HG03064 (cell line): ENCODE results near the gene ZNF862.
"Not testable (repeated sequence)": the region's sequence is repeated elsewhere in the genome, so short reads cannot be mapped to it uniquely, and the experiment has no call there.

Source experiments
- ATAC-seq: cut with Tn5 transposase; IDR thresholded peaks from one replicate; pipeline ENCODE4 v1.9.1; 2021; ENCODE audit warnings: low read depth; ENCODE audit not compliant: unreplicated experiment

Gene ZNF862

DNA sequence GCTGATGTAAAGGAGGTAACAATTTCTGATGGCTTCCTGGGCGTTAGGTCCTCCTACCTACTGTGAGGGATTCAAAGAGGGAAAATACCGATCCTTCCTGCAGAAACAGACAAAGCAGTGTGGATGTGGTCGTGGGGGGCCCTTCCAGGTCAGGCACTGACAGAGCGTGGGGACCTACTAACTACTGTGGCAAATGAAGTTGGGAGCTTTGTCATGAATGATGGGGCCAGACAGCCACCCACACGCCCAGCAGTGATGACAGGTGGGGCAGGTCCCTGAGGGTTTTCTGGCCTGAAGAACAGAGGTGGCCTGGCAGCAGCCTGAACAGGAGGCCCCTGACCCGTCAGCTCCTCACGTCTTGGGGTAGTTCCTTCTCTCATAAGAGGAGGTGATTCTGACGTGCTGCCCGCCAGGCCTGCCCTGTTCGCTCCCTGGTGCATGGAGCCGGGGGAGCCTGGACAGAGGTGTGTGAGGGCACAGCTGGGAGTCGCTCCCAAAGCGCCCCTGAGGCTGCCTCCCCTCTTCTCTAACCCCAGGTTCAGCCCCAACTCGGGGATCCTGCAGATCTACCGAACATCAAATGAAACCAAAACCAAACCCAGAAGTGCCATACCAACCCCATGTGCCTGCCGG lies 39.8 kb downstream of the ZNF862 start:
- no peak for ATAC-seq

DNA sequence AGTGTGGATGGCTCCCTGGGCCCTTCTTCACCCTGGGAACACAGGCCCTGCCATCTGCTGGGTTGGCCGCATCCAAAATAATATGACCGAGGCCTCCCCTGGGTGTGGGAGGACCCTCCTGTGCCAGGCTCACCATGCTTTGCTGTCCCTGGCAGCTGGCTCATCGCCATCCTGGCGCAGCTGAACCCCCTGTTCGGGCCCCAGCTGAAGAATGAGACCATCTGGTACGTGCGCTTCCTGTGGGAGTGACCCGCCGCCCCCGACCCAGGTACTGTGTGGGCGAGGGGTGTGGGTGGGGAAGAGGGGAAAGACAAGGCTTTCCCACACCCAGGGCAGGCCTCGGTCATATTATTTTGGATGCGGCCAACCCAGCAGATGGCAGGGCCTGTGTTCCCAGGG lies 40.3 kb downstream of the ZNF862 start:
- no peak for ATAC-seq

DNA sequence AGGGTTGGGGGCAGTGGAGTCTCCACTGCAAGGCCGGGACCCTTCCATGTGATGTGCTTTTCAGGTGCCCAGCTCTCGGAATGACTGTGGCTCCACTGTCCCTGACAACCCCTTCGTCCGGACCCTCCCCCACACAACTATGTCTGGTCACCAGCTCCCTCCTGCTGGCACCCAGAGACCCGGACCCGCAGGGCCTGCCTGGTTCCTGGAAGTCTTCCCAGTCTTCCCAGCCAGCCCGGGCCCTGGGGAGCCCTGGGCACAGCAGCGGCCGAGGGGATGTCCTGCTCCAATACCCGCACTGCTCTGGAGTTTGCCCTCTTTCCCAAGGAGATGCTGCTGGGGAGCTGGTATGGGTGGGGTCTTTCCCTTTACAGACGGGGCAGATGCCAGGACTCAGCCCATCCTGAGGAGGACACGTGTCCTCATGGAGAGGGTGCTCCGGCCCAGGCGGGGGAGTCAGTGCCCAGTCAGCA lies 41.1 kb downstream of the ZNF862 start:
- no peak for ATAC-seq

DNA sequence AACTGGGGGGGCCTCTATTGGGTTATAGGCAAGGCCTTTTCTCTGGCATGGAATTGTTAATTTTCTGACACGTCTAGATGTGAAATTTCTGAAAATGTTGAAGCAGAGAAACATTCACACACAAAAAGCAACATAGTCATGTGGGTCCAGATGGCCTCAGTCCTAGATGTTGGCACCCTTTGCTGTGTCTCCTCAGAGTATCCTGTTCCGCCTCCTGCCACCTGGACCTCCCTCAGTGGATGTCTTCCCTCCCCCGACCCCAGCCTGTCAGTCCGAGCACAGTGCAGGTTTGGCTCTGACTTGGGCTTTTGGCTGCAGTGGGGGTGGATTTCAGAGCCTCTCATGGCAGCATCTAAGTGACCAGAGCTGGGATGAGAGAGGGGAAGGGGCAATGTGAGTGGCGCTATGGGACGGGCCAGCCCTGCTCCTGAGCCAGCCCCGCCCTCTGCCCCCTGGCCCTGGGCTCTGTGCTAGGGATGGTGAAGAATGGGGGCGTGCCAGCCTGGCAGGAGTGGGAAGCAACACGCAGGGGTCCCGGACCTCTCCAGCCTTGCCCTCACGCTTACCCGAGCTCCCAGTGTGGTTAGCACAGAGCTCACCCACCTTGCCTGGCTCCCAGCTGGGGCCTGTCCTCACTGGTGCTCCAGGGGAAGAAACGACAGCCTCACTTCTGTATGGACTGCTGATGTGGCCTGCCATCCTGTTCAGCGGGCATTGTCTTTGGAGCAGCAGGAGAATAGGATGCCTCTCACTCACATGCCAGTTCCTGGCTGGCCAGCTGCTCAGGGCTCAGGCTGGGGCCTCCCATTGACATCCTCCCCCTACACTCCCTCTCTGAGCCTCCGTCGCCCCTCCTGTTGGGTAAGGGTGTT lies 41.8 kb downstream of the ZNF862 start:
- no peak for ATAC-seq

DNA sequence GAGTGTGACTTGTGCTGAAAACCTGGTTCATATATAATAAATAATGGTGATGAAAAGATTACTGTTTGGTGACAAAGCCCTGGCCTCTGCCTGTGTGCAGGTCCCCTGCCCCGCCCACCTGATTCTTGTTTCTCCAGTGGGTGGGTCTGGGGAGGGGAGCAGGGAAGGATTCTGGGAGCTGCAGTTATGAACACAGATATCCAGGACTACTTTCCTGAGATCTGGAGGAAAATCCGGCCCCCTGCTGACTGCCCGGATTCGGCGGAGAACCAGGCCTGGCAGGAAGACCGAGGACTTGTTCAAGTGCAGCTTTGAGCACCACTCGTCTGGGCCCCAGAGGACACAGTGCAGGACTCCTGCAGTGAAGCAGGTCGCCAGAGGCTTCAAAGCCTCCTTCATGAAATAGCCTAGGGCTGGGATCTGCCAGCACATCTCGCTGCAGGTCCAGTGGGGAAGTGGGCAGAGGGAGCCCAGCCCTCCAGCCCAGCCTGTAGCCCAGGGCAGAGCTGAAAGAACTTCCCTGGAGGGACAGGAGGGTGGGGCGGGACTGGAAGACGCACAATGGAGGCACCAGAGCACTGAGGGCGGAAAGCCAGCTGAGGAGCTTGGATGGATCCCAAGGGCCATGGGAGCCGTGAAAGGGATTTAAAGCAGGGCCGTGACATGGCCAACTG lies 42.6 kb downstream of the ZNF862 start:
- ATAC-seq, result no peak

DNA sequence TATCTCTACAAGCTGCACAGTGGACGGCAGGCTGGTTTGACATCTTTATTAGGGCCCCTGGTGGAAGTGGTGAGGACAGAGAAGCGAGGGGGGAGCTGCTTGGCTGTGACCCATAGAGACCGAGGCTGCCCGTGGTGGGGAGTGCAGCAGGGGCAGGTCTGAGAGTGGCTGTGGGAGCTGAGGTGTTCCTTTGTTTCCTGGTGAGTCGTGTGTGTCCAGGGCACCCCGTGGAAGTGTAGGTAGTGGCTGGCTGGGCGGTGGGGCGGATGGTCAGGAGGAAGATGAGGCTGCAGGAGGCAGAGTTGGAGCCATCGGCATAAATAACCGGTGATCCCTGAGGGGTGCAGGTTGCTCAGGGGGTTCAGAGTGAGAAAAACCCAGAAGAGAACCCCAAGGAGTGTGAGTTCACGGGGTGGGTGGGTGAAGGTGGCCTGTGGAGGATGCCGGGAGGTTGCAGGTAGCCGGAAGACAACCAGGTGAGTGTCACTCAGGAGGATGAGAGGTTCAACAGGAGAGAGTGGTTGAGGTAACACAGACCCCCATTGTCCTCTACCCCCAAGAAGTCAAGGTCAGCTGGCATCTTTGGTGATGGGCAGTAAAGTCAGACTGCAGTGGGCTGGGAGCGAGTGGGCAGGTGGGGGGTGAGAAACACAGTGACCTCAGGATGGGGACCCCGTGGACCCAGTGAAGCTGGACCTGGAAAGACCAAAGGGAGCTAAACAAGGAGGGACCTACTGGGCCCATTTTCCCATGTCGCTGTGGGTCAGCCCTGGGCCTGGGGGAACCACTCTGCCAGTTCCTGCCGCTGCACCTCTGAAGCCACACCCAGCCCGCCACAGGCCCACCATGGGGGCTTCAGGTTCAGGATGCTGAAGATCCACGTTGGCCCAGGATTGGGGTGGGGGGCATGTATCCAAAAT lies 43.4 kb downstream of the ZNF862 start:
- ATAC-seq, result no peak

DNA sequence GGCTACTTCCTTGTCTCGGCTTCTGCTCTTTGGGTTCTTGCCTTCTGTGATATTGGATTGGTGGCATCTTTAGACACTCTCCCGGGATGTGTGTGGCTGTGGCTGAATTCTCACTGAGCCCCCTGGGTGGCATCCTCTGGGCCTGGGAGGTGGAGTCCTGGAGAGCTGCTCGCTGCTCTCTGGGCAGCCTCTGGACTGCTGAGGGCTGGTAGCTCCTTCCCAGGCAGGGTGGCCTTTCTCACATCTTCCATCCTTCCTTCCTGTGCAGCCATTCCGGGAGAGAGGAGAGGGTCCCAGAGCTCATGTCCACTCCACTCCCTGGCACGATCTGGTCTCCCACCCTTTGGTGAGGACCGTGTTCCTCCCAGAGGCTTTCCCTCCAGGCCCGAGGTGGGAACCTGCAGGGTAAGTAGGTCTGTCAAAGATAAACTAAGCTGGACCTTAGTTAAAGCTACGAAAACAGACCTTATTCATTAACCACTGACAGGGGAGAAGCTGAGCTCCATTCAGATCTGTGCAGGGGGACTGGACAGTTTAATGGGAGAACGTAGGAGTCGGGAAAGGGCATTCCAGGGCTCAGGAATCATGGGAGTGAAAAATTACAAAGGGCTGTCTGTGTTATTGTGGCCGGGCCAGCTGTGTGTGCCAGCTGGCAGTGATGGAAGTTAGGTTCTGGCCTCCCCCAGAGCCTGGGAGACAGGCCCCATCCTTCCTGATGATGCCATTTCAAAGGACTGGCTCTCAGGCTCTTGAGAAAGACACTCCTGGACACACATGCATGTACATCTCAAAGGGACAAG lies 44.3 kb downstream of the ZNF862 start:
- no peak for ATAC-seq

DNA sequence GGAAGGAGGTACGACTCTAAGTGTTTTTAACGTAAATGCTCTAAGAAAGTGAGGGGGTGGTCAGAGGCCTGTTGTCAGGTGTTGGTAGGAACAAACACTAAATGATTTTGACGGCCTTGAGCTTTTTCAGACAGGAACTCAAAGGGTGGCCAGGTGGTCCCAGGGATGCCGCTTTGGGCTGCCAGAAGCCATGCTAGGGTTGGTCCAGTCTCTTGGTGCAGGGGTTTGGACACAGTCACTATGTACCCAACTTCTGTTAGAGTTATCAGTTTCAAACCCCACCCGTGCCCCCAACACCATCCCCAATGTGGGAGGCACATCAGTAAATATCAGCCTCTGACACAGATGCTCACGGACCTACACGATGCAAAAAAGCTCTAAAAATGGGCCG lies 44.9 kb downstream of the ZNF862 start:
- ATAC-seq, result no peak

DNA sequence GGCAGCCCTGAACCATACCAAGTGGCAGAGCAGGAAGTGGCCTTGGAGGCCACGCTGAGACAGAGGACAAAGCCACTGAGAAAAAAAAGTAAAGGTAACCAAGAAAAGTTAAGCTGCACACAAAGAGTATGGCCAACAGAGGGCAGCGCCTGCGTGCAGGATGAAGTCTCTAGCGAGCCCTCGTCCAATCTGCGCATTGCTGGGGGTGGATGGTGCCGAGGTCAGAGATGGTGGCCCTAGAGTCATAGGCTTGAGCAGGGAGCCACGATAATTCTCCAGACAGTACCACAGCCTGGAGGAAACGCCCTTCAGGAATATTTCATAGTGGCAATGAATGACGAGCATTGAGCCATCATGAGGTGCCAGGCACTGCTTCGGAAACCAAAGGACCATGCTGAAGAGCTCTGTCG lies 45.3 kb downstream of the ZNF862 start:
- ATAC-seq, result no peak

DNA sequence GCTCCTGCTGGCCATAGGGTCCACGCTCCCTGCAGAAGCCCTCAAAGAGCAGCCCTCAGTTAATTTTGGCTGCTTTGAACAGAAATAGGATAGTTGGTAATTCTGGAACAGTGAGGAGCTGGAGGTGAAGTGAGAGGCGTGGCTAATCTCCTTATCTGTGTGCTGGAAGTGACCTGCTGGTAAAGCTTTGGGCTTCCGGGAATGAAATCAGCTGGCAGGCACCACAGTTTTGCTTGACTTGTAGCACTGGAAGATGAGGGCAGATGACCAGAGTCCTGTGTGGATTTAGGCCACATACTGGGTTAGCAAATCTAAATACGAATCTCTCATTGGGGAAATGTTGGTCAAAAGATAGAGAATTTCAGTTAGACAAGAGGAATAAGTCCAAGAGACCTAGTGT lies 45.8 kb downstream of the ZNF862 start:
- no peak for ATAC-seq

DNA sequence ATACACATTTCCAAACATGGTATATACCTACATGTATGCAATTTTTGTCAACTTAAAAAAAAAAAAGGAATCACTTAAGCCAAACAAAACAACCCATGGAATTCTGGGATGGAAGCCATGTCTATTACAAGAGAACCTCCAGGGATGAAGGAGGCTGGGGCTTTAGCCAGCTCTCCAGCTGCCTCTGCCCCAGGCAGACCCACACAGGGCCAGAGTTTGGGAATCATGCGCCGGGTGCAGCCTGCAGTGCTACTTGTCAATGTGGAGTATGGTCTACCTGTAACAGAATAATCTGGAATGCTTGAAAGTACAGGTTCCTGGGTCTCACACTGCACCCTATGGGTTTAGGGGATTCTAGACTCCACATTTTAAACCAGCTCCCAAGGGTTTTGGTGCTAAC lies 46.4 kb downstream of the ZNF862 start:
- no peak for ATAC-seq

DNA sequence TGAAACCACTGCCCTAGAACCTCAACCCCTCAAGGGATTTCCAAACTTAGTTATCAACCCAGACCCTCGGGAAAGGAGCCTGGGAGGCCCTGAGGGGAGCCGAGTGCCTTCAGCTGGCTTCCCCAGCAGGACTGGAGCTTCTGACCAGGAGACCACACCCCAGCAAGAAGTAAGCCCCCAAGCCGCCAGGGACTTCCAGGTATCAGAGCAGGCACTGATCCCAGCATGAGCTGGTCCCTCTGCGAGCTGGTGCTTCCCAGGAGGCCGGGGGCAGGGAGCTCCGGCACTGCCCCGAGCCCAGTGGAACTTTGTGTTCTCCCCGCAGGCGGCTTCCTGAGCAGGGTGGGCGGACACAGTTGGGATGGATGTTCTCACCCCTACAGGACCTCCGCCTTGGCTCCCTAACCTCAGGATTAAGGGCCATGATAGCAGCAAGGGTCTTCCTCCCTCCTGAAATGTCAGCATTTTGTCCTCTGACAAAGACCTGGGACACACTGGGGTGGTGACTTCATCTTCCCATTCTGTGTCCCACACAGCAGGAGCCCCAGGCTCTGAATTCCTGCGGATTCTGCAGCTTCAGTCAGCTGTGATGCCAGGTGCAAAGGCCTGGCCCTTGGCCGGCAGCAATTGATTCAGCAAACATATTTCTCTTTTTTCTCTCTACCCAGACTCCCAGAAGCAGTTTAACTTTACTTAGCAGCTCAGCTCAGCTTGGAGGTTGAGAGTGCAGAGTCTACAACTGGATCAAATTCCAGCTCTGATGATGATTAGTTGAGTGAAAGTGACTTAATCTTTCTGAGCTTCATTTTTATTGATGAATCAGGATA lies 47.2 kb downstream of the ZNF862 start:
- ATAC-seq, result no peak

DNA sequence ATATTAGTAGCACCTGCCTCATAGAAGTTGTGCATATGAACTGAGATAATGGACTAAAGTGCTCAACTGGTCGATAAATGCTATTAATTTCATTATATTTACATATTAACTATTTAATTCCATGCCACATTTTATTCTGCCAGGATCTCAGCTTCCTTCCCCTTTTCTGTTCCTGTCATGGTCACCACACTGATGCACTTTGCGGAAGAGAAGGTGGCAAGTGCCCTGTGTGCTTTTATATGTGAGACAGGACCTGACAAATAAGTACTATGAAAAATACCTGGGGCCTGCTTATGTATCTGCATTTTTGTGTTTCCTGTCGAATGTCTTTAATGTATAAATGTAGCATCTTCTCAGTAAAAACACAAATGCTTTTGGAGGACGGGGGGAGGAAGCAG lies 47.8 kb downstream of the ZNF862 start:
- no peak for ATAC-seq

DNA sequence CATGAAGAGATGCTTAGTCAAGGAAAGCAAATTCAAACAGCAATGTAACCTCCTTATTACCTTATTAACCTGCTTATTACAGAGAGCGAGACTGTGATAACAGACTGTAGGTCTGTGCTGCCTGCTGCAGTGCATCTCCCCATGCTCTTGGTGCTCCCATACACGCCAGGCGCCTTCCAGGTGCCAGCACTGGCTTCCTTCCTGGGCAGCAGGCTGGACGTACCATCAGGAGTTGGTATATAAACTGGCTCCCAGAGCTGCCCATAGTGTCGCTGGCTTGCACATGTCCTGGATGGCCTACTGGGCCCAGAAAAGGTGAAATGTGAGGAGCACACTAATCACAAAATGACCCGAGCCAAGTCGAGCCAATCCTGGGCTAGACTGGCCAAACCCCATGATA lies 49.1 kb downstream of the ZNF862 start:
- ATAC-seq, result no peak

DNA sequence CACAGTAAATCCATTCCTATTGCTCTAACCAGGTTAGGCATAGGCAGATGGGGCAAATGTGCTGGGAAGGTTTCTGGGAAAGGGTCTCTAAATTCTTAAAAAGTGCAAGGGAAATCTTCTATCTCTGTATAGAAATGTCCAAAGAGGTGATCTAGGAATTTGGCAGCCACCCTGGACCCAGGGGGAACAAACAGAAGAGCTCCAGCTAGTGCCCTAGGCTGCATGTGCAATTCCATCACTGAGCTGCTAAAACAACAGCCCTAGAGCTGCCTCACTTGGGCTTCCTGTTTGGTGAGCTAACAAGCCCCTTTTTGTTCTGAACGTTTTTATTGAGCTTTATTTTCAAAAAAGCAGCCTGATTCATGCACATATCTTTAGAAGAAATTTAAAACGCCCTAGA lies 52.5 kb downstream of the ZNF862 start:
- not testable (repeated sequence) for ATAC-seq

DNA sequence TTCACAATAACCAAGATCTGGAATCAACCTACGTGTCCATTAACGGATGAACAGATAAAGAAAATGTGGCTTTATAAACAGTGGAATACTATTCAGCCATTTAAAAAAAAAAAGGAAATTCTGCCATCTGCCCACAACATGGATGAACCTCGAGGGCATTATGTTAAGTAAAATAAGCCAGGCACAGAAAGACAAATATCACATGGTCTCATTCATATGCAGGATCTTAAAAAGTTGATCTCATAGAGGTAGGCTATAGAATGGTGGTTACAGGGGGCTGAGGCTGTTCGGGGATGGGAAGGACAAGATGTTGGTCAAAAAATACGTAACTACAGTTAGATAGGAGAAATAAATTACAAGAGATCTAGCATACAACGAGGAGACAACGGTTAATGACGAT lies 56.8 kb downstream of the ZNF862 start:
- not testable (repeated sequence) for ATAC-seq

DNA sequence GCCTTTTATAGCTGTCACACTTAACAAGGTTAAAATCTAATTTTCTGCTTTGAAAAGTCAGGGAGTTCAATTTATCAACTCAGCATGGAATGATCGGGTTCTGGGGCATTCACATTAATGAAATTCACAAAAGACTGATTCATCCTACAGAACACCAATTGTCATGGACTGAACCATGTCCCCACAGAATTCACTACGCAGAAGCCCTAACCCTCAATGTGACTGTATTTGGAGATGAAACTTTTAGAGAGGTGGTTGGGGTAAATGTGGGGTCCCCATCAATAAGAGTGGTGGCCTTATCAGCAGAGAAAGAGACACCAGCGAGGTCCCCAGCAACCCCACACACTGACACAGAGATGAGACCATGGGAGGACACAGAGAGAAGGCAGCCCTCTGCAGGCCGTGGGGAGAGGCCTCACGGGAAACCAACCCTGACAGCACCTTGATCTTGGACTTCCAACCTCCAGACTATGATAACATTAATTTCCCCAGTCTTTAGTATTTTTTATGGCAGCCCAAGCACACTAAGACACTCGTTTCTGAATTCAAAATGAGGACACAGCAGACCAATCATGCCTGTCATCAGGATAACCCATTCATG lies 69.7 kb downstream of the ZNF862 start:
- ATAC-seq, result not testable (repeated sequence)

DNA sequence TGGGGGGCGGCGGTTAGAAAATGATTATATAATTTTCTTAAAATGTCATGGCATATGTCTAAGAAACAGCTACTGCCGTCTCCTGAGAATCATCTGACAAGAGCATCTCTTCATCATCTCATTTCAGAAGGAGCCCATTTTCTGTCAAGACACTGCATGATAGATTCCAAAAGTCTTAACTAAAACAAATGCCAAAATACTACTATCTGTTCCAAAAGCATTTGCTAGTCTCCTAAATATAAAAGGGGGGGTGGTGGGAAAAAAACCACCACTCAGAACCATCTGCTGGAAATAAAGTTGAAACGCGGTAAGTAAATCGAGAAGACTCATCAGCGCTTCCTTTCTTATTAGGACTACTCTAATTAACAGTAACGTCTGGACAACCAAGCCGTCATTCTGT lies 72.0 kb downstream of the ZNF862 start:
- ATAC-seq, result not testable (repeated sequence)
